GM10248 (cell line): ENCODE data around the gene PXDN.

Experiments
- CTCF ChIA-PET: fragments of 300-600 bp; sonication (Branson Sonifier 250); formaldehyde crosslinking; extraction: SDS; loops from one replicate; lab custom pipeline; 2021; ENCODE audit warnings: antibody characterized with exemption; lab: Yijun Ruan, JAX
- POLR2A ChIA-PET: fragments of 350-650 bp; sonication (Branson Sonifier 250); formaldehyde crosslinking; extraction: SDS; loops from one replicate; lab custom pipeline; 2020; ENCODE audit warnings: antibody characterized with exemption; lab: Yijun Ruan, JAX
- DNase-seq: peaks from one replicate; pipeline ENCODE4 v3.0.0; 2012; ENCODE audit errors: extremely low spot score
- TF ChIP-seq, protein P1 (sequence below): IDR thresholded peaks from 2 replicates; pipeline ENCODE4 v1.5.1; 2012; ENCODE audit warnings: mild to moderate bottlenecking, low read depth; ENCODE audit errors: extremely low read depth, missing control alignments, control extremely low read depth

The PXDN gene

DNA sequence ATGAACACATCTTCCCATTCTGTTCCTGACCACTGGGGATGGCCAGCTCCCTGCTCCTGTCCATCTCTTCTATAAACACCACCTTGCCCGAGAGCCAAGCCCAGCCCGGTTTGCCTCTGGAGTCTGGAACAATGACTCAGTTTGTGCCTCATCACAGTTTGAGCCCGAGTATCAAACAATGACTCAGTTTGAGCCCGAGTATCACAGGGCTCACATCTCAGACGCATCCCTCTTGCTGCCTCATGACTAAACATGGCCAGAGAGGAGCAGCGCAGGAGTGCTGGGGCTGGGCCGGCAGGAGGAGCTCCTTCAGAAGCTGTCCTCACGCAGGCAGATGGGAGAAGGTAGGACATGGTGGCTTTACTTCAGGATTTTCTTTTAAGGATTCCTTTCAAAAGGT is 68.7 kb downstream of the PXDN start:
- DNase-seq, result no peak
- TF ChIP-seq, protein P1, sequence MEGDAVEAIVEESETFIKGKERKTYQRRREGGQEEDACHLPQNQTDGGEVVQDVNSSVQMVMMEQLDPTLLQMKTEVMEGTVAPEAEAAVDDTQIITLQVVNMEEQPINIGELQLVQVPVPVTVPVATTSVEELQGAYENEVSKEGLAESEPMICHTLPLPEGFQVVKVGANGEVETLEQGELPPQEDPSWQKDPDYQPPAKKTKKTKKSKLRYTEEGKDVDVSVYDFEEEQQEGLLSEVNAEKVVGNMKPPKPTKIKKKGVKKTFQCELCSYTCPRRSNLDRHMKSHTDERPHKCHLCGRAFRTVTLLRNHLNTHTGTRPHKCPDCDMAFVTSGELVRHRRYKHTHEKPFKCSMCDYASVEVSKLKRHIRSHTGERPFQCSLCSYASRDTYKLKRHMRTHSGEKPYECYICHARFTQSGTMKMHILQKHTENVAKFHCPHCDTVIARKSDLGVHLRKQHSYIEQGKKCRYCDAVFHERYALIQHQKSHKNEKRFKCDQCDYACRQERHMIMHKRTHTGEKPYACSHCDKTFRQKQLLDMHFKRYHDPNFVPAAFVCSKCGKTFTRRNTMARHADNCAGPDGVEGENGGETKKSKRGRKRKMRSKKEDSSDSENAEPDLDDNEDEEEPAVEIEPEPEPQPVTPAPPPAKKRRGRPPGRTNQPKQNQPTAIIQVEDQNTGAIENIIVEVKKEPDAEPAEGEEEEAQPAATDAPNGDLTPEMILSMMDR, result no peak
- CTCF ChIA-PET, result no interaction called here
- POLR2A ChIA-PET, result no interaction called here

DNA sequence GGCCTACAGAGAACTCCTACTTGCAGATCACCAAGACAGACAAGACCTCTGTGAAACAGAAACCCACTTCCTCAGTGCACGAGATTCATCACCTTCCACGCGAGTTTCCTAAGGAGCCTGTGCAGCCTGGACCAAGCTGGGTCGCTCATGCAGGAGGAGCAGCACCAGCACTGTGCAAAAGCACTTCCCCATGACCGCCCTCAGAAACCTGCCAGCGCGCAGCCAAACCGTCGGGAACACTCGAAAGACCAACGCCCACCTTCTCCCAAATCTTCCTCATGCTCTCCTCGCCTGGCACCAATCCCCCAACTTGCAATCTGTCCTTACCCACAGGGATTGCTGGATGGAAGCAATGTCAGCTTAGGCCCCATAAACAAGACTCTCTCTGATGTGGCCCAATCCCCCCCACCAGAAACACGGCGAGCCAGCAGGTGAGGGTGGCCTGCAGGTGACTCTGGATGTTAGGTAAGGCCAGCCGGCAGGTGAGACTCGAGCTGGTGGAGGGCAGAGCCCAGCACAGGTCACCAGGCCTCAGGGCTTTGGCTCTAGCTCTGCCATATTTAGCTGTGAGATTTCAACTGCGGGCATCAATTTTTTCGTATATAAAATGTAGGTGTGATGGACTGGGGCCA is 69.4 kb downstream of the PXDN start:
- no peak for DNase-seq
- TF ChIP-seq, protein P1, result no peak
- ChIA-PET POLR2A (no interaction called here), CTCF (no interaction called here)

DNA sequence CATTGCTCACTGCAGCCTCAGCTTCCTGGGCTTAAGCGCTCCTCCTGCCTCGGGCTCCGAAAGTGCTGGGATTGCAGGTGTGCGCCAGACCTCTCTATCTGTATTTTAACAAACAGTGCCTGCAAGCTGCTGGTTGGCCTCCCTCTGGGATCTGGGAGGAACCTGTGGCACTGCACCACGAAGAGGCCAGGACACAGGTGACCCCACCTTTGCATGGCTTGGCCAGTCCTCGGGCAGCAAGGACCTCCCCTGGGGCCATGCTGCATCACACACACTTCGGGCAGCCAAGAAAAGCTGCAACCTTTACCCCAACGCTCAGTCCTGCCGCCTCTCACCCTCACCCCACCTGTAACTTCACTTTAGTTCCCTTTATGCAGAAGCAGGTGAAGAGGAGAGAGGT is 70.0 kb downstream of the PXDN start:
- ChIA-PET POLR2A (no interaction called here), CTCF (no interaction called here)
- DNase-seq, result no peak
- TF ChIP-seq, protein P1, result no peak

DNA sequence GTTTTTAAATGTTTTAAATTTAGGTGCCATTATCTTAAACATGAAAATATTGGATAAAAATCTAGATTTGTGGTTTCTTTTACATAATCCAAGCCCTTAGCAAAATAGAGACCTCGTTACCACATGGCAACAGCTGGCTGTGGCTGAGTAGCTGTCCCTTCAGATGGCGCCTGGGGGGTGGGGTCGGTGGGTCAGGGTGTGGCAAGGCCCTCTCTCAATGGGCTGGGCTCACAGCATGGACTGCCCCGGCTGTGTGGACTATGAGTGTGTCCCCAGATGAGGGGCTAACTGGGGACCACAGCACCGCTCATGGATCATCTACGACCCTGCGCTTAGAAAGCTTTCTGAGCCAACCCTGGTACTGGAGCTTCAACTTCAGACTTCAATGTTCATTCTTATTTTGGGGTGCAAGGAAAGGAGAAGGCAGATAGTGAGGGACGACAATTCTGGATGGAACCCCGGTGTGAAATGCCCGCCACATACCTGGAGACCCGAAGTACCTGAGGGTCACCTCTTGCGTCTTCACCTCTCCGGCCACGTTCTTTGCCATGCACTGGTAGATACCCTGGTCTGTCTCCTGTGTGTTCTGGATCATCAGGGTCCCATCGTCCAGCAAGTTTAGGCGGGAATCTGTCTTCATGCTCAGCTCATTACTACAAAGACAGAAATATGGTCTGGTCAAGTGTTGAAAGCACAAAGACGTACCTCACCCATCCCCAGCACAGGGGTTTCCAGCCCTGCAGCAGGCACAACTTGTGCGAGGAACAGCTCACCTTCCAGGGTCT is 71.0 kb downstream of the PXDN start:
- ChIA-PET POLR2A (no interaction called here), CTCF (no interaction called here)
- no peak for DNase-seq
- TF ChIP-seq, protein P1, result no peak

DNA sequence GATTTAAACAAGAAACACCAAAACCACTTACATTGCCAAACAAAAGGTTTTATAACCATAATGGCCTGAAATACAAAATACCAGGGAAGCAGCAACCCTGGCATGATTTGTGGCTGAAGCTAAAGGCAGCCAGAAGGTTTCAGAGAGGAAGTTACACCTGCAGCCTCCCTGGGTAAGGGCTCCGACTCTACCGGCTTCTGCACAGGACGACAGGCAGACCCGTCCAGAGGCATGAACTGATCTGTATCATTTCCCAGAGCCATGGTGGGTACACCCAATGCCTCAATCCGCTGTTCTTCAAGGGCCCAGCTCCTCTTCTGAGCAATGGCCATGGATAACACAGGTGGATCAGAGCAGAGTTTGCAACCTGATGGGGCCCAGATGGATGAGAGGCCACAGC is 71.6 kb downstream of the PXDN start:
- POLR2A ChIA-PET, result no interaction called here
- TF ChIP-seq, protein P1, result no peak
- no peak for DNase-seq
- CTCF ChIA-PET, result no interaction called here

DNA sequence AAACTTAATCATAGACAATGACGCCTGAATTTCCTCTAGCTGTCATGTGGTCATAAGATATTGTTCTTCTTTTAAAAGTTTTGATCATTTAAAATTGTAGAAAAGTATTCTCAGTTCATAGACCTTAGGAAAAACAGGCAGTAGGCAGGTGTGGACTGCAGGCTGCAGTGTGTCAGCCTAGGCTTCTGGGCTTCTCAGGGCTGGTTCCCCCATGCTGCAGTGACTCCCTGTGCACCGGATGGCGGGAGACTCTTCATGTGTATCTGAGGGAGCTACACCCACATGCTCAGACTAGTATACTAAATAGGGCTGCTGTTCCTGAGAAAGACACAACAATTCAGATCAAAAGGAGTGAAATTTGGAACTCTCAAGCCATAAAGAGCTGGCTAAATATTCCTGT is 72.4 kb downstream of the PXDN start:
- ChIA-PET POLR2A (no interaction called here), CTCF (interaction anchor here (2.0 kb wide), 1 partner anchor 24 kb away, joined by 4 read pairs; no protein-coding TSS in a partner anchor)
- TF ChIP-seq, protein P1, result no peak
- no peak for DNase-seq
